GM18520 (cell line): Measurements from ENCODE around the gene PDCL2.

ENCODE experiments used
- ATAC-seq: cut with Tn5 transposase; IDR thresholded peaks from one replicate; pipeline ENCODE4 v1.9.1; 2021; ENCODE audit not compliant: unreplicated experiment

PDCL2 gene

GRCh38 chr4:55540271-55540670 lies 51.8 kb downstream of the PDCL2 start:
- ATAC-seq, result no peak

- ATAC-seq, result no peak
Measured at GRCh38 chr4:55539658-55540057, 52.4 kb downstream of the PDCL2 start.

DNA sequence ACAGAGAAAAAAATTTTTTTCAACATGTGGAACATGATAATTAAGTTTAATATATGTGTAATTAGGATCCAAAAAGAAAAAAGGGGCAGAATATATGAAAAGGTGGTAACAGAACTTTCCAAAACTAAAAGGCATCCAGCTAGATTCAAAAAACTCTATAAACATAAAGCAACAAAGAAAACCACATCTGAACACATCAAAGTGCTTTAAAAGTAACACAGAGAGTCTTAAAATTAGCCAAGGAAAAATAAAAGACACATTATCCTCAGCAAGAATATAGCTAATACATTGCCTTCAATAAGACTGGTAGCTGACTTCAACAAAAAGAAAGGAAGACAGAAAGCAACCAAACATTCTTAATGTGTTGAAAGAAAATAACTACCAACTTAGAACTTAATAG lies 53.5 kb downstream of the PDCL2 start:
- ATAC-seq, result no peak

DNA sequence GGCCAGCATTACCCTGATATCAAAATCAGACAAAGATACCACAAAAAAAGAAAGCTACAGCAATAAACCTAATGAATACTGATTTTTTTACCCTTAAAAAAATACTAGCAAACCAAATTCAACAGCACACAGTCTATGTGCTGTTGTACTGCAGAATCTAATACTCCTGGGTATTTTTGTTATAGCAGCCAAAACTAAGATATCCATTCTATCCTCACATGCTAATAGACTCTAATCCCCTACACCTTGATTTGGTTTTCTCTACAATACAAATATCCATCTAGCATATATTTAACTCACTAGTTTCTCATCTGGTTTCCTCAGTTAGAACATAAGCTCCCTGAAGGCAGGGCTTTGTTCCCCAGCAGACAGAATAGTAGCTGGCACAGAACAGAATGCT lies 57.7 kb downstream of the PDCL2 start:
- ATAC-seq, result no peak

GRCh38 chr4:55530691-55531090 lies 61.4 kb downstream of the PDCL2 start:
- ATAC-seq, result no peak

- no peak for ATAC-seq
Measured at GRCh38 chr4:55530167-55530566, 61.9 kb downstream of the PDCL2 start.

DNA sequence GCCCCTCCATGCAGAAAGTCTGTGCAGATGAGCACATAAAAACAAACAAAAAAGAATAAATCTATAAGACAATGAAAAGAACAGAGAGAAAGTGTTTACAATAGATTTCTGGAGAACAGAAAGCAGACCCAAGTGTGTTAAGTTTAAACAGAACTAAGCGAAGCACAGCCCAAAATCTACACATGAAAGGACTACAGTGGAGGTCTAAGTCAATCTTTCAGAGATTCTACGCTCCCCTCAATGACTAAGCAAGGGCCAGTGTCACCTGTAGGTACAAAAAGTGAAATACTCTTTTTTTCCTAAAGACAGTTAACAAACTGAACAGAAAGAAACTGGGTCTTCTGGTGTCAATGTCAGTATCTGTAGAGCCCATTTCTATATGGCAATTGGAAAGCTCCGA lies 63.6 kb downstream of the PDCL2 start:
- no peak for ATAC-seq

GRCh38 chr4:55524844-55525571 lies 67.0 kb downstream of the PDCL2 start:
- ATAC-seq, result no peak

- no peak for ATAC-seq
Measured at GRCh38 chr4:55518442-55518841, 73.6 kb downstream of the PDCL2 start.

DNA sequence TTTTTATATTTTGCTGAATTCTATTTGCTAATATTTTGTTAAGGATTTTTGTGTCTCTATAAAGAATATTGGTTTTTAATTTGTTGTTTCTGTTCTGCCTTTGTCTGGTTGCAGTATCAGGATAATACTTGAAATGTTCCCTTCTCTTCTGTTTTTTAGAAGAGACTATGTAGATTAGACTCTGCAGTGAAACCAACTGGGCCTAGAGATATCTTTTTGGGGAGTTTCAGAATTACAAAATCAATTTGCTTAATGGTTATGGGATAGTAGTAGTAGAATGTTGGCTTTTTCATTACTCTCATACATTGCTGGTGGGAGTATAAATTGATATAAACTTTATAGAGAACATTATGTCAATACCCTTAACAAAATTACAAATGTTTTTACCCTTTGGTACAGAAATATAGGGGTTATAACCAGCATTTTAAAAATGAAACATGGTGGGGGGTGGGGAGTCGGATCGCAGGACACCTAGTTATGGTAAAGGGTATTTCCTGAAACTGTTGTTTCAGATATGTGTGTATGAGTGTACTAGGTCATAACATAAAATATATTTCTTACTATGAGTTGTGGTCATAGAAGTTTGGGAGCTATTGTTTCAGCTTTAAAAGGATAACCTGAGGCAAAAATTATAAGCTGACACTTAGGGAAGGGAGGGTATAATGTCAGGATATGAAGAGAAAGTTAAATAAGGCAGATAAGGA lies 74.4 kb downstream of the PDCL2 start:
- peak; percentile 62 for ATAC-seq

- ATAC-seq, result no peak
Measured at GRCh38 chr4:55512922-55513571, 79.0 kb downstream of the PDCL2 start.

DNA sequence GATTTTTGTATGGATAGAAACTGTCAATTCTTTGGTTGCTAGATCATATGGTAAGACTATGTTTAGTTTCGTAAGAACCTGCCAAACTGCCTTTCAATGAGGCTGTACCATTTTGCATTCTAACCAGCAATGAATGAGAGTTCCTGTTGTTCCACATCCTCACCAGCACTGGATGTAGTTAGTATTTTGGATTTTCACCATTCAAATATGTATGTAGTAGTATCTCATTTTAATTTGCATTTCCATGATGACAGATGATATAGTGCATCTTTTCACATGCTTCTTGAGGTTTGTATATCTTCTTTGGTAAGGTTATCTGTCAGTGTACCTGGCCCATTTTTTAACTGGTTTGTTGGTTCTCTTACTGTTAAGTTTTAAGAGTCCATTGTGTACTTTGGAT lies 80.0 kb downstream of the PDCL2 start:
- no peak for ATAC-seq

GRCh38 chr4:55510685-55511084 lies 81.4 kb downstream of the PDCL2 start:
- ATAC-seq, result no peak

DNA sequence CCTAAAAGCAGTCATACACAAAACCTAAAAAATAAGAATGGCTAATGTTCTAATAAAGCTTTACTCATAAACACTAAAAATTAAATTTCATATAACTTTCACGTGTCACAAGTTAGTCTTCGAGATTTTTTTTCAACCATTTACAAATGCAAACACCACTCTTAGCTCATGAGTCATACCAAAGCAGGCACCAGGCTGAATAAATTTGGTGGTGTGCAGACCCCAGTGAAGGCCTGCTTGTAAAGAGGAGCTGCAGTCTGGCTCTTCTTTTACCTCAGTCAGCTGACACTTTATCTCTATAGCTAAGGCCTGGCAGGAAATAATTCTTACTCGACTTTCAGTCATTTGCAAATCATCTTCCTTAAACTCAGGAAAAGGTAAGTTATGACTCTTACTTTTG lies 82.8 kb downstream of the PDCL2 start:
- ATAC-seq, result no peak

DNA sequence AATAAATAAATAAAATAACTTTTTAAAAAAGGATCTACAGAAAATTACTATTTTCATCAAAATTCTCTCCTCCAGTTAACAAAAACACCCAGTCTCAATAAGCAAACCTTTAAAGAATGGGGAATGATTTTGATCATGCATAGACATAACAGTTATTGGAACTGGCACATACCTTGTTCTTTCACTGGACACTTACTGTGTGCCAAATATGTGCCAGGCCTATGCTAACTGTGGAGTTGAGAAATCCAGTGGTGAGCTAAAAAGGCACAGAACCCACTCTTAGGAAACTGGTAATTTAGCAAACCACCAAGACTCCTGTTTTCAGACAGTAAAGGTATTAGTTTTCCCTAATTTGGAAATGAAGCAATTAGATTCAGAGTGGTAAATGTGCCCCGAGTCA lies 84.4 kb downstream of the PDCL2 start:
- no peak for ATAC-seq
